Measurements from ENCODE around the gene NKG7.

NKG7 gene

DNA sequence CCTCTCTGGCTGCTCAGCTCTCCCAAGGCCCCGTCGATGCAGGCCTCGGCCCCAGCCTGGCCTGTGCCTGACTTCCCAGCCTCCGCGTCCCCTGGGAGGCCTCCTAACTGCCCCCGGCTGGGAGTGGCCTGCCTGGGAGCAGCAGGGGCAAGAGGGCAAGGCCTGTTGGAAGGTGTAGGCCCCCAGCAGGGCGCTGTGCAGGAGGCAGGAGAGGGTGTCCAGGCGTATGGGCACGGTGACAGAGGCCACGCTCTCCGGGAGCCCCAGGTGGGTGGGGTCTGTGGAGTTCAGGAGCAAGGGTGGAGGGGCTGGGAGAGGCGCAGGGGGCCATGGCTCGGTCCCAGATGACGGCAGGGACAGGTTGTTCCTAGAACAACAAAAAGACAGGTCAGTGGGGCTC lies 16.7 kb upstream of the NKG7 start:
- DNase-seq: no peak

DNA sequence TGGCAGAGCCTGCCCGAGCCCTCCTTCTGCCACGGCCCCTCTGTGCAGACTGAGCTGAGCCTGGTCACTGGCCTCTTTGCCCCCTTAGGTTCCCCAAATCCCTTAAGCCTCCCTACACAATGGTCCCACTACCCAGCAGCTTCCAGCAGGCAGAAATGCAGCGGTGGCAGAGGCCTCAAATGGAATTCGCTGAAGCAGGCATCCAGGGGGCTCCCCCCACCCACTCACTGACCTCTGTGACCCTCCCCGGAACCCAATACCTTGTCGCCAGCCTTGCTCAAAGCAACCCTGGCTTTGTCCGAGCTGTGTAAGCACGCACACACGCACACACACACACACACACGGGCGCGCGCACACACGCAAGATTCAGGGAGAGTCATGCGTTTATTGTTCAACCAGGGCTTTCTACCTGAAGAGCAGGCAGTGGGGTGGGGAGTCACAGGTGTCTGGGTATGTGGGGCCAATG lies 15.5 kb upstream of the NKG7 start, which contains the start of gene LIM2:
TSS of gene LIM2 (minus strand) at position 51 of the 466 bp plus-strand sequence. CDS start 531 bp downstream, outside the sequence.
- no peak for DNase-seq

DNA sequence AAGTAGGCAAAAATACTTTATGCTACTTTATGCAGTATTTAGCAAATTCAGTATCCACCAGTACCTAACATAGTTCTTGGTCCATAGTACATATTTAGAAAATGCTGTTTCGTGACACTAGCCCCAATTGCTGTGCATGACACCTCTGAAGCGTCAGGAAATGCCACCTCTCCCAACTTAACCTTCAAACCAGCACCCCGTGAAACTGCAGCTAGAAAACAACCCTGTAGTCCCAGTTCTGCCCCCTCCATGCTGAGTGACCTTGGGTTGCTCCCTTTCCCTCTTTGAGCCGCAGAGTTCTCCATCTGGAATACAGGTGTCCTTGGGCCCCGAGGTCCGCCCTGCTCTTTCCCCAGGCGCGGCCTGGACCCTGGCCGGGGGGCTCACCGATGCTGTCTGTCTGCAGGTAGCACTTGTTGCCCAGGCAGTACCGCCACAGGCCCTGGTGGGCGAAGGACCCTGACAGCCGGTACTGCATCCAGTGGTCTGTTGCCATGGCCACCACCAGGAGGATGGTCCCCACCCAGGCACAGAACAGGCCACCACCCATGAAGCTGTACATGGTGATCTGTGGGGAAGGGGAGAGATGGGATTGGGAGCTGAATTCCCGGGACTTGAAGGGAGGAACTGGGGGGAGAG lies 14.5 kb upstream of the NKG7 start:
- DNase-seq: no peak

DNA sequence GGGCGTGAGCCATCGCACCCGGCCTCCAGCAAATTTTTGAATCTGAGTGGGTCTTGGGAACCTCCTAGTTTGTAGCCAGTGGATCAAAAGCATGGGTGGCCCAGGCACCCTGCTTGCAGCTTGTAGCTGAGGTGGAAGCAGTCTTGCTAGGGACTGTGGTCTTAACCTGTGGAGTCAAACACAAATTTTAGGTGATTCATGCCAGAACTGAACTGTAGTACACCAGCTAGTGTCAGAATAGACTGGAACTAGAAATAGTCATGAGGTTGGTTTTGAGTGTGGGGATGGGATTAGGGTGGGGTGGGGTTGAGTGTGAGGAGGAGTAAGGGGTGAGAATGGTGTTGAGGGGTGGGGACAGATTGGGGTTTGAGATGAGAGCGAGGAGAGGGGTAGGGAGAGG lies 9.6 kb upstream of the NKG7 start:
- no peak for DNase-seq

DNA sequence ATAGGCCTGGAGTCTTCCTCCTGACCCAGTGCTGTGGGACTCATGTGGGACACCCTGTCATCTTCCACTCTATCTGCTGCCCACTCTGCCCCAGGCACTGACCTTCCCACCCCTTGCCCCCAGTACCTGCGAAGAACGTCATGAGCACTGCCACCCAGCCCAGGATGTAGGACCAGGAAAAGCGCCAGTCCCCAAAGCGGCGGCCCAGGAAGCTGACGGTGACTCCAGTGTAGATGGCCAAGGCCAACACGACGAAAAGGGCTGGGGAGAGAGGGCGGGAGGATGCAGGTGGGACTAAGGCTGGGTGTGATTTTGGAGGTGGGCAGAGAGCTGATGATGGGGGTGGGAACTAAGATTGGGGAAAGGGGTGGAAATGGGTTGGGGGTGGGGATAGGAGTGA lies 7.9 kb upstream of the NKG7 start:
- no peak for DNase-seq

DNA sequence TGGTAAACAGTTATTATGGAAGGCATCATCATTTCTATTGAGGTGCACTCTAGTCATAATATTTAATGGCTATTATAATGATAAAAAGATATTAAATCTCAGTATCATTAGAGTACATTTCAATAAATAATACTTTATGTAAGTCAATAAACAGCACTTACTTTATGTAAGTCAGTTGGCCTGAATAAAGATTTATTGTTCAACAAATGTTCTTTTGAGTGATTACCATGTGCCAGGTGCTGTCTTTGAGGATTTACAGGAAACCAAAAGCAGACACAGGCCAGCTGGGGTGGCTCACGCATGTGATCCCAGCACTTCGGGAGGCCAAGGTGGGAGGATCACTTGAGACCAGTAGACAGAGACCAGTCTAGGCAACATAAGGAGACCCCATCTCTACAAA lies 5.0 kb upstream of the NKG7 start:
- DNase-seq: no peak

DNA sequence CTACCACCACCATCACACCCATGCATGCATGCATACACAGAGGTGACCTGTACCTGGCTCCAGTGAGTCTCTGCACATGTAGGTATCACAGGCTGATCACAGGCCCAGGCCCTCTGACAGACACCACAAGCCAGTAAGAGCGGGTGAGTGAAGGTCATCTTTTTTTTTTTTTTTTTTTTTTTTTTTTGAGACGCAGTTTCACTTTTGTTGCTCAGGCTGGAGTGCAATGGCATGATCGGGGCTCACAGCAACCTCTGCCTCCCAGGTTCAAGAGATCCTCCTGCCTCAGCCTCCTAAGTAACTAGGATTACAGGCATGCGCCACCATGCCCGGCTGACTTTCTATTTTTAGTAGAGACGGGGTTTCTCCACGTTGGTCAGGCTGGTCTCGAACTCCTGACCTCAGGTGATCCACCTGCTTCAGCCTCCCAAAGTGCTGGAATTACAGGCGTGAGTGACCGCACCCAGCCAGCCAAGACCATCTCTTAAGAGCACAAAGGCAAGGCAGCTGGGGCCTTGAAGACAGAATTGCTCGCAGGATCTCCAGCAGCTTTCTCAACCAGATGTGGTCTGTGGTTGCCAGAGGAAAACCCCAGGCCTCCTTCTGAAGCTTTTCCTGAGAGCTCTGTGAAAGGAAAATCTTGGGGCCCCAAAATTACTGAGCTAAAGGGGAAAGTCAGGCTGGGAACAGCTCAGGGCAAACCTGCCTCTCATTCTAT lies 3.2 kb upstream of the NKG7 start:
- no peak for DNase-seq

DNA sequence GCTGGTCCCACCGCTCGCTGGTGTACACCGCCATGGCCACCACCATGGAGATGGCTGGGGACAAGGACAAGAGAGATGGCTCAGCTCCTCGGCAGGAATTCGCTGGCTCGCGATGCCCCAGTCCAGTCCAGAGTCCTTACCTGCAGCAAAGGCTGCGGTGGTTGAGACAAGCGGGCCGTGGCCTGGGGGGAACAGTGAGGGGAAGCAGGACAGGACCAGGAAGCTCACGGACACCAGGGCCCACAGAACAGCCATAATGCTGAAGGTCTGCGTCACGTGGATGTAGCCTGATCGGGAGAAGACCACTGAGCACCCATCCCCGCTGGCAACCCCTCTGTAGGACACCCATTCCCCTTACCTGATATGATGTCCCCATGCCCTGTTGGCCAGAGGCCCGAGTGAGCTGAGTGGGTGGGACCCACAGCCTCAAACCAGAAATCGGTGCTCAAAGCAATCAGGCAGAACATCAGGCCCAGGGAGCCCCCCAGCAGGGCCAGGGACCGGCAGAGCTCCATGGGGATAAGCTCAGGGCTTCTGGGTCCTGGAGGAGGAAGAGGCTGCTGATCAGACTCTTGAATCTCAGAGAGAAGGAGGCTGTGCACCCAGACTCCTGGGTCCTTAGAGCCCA lies 319 bp downstream of the NKG7 start:
- no peak for DNase-seq

DNA sequence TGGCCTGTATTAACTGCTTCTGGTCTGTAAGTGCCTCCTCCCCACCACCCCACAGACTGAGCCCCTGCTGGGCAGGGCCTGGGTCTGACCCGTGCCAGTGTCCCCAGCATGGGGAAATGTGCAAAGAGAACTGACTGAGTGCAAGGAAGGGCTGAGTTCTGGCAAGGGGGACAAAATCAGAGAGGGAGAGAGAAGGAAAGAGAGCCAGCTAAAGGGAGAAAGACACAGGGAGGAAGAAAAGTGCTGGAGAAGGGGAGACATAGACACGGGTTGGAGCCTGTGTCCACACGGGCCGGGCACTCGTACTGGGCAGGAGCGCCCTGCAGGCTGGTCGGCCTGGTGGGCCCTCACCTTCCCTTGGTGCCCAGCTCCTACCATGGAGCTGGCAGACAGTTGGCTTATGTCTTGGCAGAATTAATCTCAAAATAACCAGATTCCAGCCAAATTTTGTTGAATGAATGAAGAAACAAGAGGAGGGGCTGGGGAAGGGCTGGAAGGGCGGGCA lies 1.2 kb downstream of the NKG7 start:
- no peak for DNase-seq

DNA sequence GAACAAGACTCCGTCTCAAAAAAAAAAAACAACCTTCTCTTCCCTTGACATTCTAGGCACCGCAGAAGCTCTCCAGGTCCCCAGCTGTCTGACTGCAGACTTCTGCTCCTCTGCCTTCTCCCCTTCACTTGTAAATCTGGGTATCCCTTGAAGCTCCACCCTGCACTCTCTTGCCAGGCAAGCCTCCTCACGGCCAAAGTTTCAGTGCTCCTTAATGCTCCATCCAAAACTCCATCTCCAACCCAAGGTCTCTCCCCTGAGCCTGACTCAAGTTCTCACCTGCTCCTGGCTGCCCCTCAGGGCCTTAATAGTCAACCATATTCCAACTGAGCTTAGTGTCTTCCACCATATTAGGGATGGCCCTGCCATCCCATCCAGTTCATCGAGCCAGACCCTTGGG lies 2.2 kb downstream of the NKG7 start:
- no peak for DNase-seq

DNA sequence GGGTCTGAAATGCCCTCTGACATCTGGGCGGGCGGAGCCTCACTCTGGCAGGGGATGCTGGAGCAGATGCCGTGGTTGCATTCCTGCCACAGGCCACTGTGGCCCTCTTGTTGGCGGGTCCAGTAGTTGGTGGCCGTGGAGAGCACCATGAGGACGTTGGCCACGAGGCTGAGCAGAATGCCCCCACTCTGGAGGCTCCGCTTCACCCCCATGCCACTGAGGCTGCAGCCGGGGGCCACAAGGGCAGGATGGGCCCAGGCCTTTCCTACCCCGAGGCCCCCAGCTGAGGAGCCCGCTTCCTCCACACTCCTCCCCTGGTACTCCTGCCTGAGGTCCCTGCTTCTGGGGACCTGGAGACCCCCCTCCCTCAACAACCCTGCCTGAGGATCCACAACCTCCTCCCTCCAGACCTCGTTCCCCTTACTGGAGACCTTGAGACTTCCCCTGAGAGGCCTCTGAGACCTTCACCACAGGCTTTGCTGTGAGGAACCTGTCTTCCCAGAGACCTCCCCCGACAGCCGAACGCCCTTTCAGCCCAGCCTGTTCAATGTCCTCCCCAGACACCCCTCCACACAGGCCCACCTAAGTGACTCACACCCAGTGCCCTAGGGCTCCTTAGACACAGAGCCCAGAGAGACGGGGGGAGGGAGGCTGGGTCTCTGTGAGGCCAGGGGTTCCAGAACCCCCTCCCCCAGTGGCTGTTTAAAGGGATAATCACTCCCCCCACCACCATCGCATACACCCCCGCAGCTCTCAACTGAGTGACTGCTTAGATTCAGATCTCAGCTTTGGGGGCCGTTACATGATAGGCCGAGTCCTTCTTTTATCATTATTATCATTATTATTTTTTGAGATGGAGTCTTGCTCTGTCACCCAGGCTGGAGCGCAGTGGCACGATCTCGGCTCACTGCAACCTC lies 3.8 kb downstream of the NKG7 start, which contains the start of gene CLDND2:
TSS of gene CLDND2 (minus strand) at position 638 of the 917 bp plus-strand sequence. CDS start at position 212, 426 bp downstream.
- no peak for DNase-seq

DNA sequence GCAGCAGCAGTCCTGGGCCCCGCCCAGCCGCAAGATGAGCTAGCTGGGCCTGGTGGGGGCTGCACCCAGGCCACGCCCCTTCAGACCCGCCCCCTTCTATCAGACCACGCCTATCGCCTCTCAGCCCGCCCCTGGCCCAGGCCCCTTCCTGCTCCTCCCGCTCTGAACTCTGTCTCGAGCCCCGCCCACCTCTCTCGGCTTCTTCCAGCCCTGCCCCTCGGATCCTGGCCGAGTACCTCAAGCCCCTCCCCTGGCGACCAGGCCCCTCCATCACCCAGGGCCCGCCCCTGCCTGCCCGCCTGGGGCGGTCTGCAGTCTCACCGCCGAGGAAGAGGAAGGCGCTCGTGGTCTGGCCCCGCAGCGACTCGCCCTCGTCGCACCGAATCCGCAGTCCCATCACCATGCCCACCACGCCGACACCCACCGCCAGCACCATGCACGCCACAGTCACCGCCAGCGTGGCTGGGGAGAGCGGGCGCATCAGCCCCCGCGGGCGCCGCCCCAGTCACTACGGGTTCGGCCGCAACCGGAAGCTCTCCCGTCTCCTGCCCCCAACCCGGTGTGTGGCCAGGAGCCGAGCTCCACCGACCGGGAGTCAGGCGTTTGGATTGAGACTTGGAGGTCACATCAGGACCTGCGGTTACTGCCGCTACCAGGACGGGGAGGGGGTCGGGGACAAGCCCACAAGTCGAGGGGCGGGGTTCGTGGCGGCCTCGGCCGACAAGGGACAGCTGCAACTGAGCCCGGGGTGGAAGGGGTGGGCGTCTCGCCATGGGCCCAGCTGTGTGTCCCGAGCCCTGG lies 4.7 kb downstream of the NKG7 start:
- DNase-seq: peak; percentile 98

DNA sequence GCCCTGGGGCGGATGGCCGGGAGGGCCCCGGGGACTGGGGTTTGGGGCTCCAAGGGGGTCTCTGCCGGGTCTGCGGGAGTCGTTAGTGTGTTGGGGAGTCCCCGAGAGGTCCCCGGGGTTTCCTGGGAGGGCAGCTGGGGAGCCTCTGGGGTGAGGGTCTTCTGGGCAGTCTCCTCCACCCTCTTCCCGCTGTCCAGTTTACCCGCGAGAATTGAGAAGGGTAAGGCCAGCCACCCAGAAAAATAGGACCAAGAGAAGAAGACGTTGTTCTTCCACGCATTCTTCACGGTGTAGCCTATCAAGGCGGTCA lies 5.2 kb downstream of the NKG7 start:
- DNase-seq: no peak

DNA sequence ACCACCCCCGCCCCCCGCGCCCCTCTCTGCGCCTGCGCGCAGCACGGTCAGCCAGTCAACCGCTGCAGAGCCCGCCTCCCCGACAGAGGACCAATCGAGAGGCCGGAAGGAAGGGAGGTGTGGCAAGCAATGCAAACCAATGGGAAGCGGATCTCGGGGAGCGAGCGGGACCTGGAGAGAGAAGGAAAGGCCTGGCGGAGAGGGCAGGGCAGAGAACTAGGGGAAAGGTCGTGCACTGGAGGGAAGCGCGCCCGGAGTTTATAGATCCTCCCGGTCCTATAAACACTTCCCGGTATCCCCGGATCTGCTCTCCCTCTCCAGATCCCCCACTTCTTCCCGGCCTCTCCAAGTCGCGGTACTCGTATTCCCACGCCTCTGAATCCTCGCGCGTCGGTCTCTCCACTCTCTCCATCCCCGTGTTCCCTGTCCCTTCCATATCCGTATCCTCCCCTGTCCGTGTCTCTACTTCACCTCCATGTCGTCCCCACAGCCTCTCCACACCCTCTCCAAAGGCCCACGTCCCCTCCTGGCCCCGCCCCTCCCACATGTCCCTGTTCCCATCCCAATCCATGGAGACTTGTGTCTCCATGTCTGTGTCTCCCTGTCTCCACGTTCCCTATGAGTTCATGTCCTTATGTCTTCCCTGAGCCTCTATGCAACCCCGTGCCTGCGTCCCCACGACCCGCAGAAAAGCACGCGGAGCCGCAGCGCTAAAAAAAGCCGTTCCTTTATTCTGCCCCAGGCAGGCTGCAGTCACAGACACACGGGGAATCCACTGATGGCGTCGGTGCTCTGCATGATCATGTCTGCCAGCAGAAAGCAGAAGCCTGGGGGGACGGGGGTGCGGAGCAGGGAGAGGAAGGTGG lies 5.8 kb downstream of the NKG7 start:
- peak; percentile 88 for DNase-seq

DNA sequence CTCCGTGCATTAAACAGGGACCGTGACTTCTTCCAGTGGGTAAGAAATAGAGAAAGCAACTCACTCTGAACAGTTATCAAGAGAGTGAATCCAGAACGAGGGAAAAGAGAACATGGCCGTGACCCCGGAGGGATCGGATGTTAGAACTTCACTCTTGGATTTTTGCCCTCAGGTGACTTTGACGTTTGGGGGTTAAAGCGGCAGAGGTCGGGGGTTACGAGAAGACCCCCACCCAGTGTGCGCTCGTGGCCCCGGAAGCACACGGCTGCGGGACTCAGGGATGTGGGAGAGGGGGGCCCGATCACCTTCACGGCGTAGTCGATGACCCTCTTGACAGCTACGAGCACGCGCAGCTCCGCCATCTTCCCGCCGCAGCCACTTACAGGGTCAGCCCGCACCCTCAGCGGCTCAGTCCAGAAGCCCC lies 6.5 kb downstream of the NKG7 start, which contains the start of gene ETFB:
TSS of gene ETFB (minus strand) at position 424 of the 424 bp plus-strand sequence. CDS start at position 362, 62 bp downstream.
- no peak for DNase-seq

DNA sequence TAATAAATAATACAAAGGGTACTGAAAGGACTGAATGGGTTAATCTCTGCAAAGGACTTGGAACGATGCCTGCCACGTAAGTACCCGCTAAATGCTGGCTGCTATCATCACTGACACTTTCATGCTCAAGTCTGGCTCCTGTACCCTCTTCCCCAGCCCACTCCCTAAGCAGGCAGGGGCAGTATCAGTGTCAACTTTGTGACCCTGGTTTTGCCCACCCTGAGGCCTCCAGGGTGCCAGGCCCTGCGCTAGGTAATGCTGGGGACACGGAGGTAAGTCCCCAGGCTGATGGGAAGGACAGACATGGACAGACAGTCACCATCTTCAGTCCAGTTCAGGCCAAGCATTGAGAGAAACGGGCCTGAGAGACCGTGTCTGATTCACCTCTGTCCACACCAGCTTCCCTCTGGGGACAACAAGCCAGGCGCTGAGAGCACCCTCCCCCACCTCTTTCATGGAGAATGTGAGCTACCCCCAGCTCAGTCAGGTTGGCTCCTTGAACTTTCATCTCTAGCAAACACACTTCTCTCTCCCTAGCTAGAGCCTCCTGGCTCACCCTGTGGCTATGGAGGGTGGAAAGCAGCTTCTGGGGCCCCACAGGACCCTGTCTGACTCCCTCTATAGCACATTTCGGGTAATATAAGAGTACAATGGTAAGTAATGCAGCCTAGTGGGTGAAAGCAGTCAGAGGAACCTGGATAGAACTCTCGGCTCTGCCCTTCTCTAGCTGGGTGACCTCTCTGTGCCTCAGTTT lies 7.1 kb downstream of the NKG7 start:
- DNase-seq: no peak

DNA sequence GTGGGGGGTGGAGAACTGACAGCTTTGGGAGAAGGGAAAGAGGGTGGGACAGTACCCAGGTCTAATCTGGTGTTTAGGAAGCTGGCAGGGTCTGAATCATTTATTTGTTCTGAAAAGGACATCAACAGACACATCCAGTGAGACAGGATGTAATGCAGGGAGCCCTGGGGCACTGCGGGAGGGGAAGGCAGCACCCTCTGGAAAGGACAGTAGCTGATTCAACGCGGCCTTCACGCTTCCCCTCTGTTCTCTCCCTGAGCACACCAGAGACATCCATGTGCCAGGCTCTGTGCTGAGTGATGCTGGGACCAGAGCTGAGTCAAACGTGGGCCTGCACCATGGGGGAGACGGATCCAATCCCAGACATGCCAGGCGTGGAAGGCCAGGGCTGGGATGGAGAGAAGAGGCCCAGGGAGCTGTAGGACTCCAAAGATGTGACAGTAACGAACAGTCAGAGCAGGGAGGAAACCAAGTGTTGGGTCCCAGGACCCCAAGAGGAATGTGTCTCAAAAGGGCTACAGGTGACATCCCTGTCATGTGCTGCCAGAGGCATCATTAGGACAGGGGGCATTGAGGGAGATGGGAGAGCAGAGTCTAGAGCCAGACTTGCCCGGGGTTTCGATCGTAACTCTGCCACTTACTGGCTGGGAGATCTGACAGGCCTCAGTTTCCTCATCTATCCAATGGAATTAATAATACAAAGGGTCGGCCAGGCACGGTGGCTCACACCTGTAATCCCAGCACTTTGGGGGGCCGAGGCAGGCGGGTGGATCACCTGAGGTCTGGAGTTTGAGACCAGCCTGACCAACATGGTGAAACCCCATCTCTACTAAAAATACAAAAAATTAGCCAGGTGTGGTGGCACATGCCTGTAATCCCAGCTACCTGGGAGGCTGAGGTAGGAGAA lies 8.0 kb downstream of the NKG7 start:
- DNase-seq: no peak

DNA sequence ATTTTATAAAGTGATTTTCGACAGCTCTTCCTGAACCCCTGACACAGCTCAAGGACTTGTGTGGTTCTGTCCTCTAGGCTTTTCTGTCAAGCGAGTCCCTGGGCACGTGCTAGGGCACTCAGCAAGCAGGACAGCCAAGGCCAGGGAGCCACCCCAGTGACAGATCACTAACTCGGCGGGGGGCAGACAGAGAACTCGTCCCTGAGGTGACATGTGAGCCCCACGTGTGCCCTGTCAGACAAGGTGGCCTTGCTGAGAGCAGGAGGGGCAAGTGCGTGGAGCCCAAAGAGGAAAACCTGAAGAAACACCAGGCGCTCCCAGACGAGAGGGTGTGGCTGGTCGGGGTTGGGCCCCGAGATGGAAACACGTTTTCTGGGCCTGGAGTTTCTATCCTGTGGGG lies 11.2 kb downstream of the NKG7 start:
- no peak for DNase-seq

DNA sequence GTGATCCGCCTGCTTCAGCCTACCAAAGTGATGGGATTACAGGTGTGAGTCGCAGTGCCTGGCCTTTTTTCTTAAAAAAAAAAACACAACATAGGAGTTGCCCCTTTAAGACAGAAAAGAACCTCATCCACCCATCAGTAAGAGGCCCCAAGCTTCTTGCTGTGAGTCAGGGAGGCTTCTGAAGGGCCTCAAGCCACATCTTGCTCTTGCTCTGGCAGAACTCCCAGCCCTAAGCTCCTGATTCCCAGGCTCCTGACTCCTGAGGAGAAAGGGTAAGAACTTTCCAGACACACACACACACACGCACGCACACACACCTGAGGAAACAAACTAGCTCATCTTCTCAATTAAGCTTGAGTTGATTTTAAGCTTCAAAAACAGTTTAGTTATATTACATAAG lies 13.2 kb downstream of the NKG7 start:
- no peak for DNase-seq

All from activated CD4-positive, CD25-positive, alpha-beta regulatory T cell treated with anti-CD3 and anti-CD28 coated beads, Interleukin-2, amount 50 U/mL, for 72 hours (primary cell).